ENCODE measurements around the gene CCDC33.

CCDC33 gene

GRCh38 chr15:74215958-74216357 is 20.2 kb upstream of the CCDC33 start:
- H3K79me1 ChIP-seq (replicated peaks; ENCODE audit: low read length, poor library complexity, severe bottlenecking) = no peaks in the 10 kb centered on the region

GRCh38 chr15:74216949-74217348 is 19.2 kb upstream of the CCDC33 start:
- H4K8ac ChIP-seq (ENCODE audit: low read length) = no peak overlapping the region
- no peak overlapping the region for H2BK15ac ChIP-seq (ENCODE audit: low read depth, poor library complexity, severe bottlenecking)
- no peak overlapping the region for H2AK5ac ChIP-seq (ENCODE audit: low read length, severe bottlenecking)
- no peak overlapping the region for H3K9ac ChIP-seq (ENCODE audit: low read length)
- peaks cover 26% of the 10 kb centered on the region for H3K4me1 ChIP-seq (ENCODE audit: control insufficient read depth, insufficient read depth, low read depth, low read length)
- H3K4me3 ChIP-seq (ENCODE audit: insufficient read depth in 1 of 2, low read depth in 1 of 2, low read length in 2 of 2) = no peak overlapping the region
- no peaks in the 10 kb centered on the region for H3K9me3 ChIP-seq (ENCODE audit: control insufficient read depth, low read length)
- H3K14ac ChIP-seq (ENCODE audit: low read length in 2 of 2) = no peak overlapping the region
- H3K36me3 ChIP-seq (ENCODE audit: control insufficient read depth in 1 of 2, insufficient read depth in 2 of 2, low read depth in 1 of 2, low read length in 2 of 2) = no peaks in the 10 kb centered on the region
- H2BK120ac ChIP-seq (ENCODE audit: low read depth, low read length) = no peak overlapping the region
- WGBS = 73% methylated on average over 3 of the region's 3 CpGs
- no peak overlapping the region for H2BK12ac ChIP-seq (ENCODE audit: low read length in 2 of 2)
- H2BK5ac ChIP-seq (ENCODE audit: low read depth, low read length, poor library complexity, severe bottlenecking) = no peak overlapping the region
- no peak overlapping the region for H4K91ac ChIP-seq (ENCODE audit: low read length)
- H3K27ac ChIP-seq (ENCODE audit: low read length, poor library complexity, severe bottlenecking) = no peak overlapping the region
- H3K4ac ChIP-seq (ENCODE audit: low read depth in 1 of 2, low read length in 2 of 2) = no peak overlapping the region
- H3K23ac ChIP-seq (ENCODE audit: low read length in 2 of 2) = no peak overlapping the region
- no peak for DNase-seq
- H3K4me2 ChIP-seq (ENCODE audit: low read length, poor library complexity, severe bottlenecking) = no peak overlapping the region
- no peaks in the 10 kb centered on the region for H3K79me1 ChIP-seq (replicated peaks; ENCODE audit: low read length, poor library complexity, severe bottlenecking)
- peaks cover 34 to 46% of the 10 kb centered on the region in 2 experiments for H3K27me3 ChIP-seq (ENCODE audit: control insufficient read depth in 1 of 2, insufficient read depth in 1 of 2, low read length in 2 of 2)
- H2AFZ ChIP-seq (ENCODE audit: low read depth, low read length) = no peak overlapping the region
- no peak overlapping the region for H3K18ac ChIP-seq (ENCODE audit: low read depth in 1 of 2, low read length in 2 of 2)

More at GRCh38 chr15:74215958-74216357, 20.2 kb upstream of the CCDC33 start:
- no peak for DNase-seq
- Histone ChIP-seq H3K36me3 (ENCODE audit: control insufficient read depth in 1 of 2, insufficient read depth in 2 of 2, low read depth in 1 of 2, low read length in 2 of 2) (no peaks in the 10 kb centered on the region), H3K4me1 (ENCODE audit: control insufficient read depth, insufficient read depth, low read depth, low read length) (peaks cover 23% of the 10 kb centered on the region), H3K9ac (ENCODE audit: low read length) (no peak overlapping the region), H3K4ac (ENCODE audit: low read depth in 1 of 2, low read length in 2 of 2) (no peak overlapping the region), H3K18ac (ENCODE audit: low read depth in 1 of 2, low read length in 2 of 2) (no peak overlapping the region), H3K23ac (ENCODE audit: low read length in 2 of 2) (no peak overlapping the region), H3K4me3 (ENCODE audit: insufficient read depth in 1 of 2, low read depth in 1 of 2, low read length in 2 of 2) (no peak overlapping the region), H3K27me3 (ENCODE audit: control insufficient read depth in 1 of 2, insufficient read depth in 1 of 2, low read length in 2 of 2) (peaks cover 25 to 36% of the 10 kb centered on the region in 2 experiments), H2AFZ (ENCODE audit: low read depth, low read length) (no peak overlapping the region), H4K91ac (ENCODE audit: low read length) (no peak overlapping the region), H3K4me2 (ENCODE audit: low read length, poor library complexity, severe bottlenecking) (no peak overlapping the region), H2BK12ac (ENCODE audit: low read length in 2 of 2) (no peak overlapping the region), H2AK5ac (ENCODE audit: low read length, severe bottlenecking) (peak overlapping the region; percentile 63), H3K27ac (ENCODE audit: low read length, poor library complexity, severe bottlenecking) (no peak overlapping the region), H2BK5ac (ENCODE audit: low read depth, low read length, poor library complexity, severe bottlenecking) (no peak overlapping the region), H3K9me3 (ENCODE audit: control insufficient read depth, low read length) (no peaks in the 10 kb centered on the region), H3K14ac (ENCODE audit: low read length in 2 of 2) (no peak overlapping the region), H2BK15ac (ENCODE audit: low read depth, poor library complexity, severe bottlenecking) (no peak overlapping the region), H4K8ac (ENCODE audit: low read length) (no peak overlapping the region), H2BK120ac (ENCODE audit: low read depth, low read length) (no peak overlapping the region)
- 87% methylated on average over 8 of the region's 8 CpGs for WGBS

- H2BK12ac ChIP-seq (ENCODE audit: low read length in 2 of 2) = no peak overlapping the region
These were observed 17.9 kb upstream of the CCDC33 start for GRCh38 chr15:74217907-74218885.

GRCh38 chr15:74220475-74221248 is 15.5 kb upstream of the CCDC33 start:
- 46% methylated on average over 8 of the region's 11 CpGs for WGBS
- H3K79me1 ChIP-seq (replicated peaks; ENCODE audit: low read length, poor library complexity, severe bottlenecking) = no peaks in the 10 kb centered on the region
- no peak overlapping the region for H2BK12ac ChIP-seq (ENCODE audit: low read length in 2 of 2)
- no peak overlapping the region for H2BK5ac ChIP-seq (ENCODE audit: low read depth, low read length, poor library complexity, severe bottlenecking)
- no peak overlapping the region for H2AK5ac ChIP-seq (ENCODE audit: low read length, severe bottlenecking)
- H3K4me1 ChIP-seq (ENCODE audit: control insufficient read depth, insufficient read depth, low read depth, low read length) = peaks cover 30% of the 10 kb centered on the region
- H2AFZ ChIP-seq (ENCODE audit: low read depth, low read length) = no peak overlapping the region
- no peak for DNase-seq
- no peak overlapping the region for H3K4me2 ChIP-seq (ENCODE audit: low read length, poor library complexity, severe bottlenecking)
- no peaks in the 10 kb centered on the region for H3K36me3 ChIP-seq (ENCODE audit: control insufficient read depth in 1 of 2, insufficient read depth in 2 of 2, low read depth in 1 of 2, low read length in 2 of 2)
- no peak overlapping the region for H3K4me3 ChIP-seq (ENCODE audit: insufficient read depth in 1 of 2, low read depth in 1 of 2, low read length in 2 of 2)
- no peak overlapping the region for H4K8ac ChIP-seq (ENCODE audit: low read length)
- peaks cover 40 to 64% of the 10 kb centered on the region in 2 experiments for H3K27me3 ChIP-seq (ENCODE audit: control insufficient read depth in 1 of 2, insufficient read depth in 1 of 2, low read length in 2 of 2)
- no peak overlapping the region for H3K27ac ChIP-seq (ENCODE audit: low read length, poor library complexity, severe bottlenecking)
- no peak overlapping the region for H3K9ac ChIP-seq (ENCODE audit: low read length)
- no peaks in the 10 kb centered on the region for H3K9me3 ChIP-seq (ENCODE audit: control insufficient read depth, low read length)
- no peak overlapping the region for H2BK15ac ChIP-seq (ENCODE audit: low read depth, poor library complexity, severe bottlenecking)
- no peak overlapping the region for H3K4ac ChIP-seq (ENCODE audit: low read depth in 1 of 2, low read length in 2 of 2)
- H3K14ac ChIP-seq (ENCODE audit: low read length in 2 of 2) = no peak overlapping the region
- no peak overlapping the region for H3K18ac ChIP-seq (ENCODE audit: low read depth in 1 of 2, low read length in 2 of 2)
- no peak overlapping the region for H4K91ac ChIP-seq (ENCODE audit: low read length)
- H3K23ac ChIP-seq (ENCODE audit: low read length in 2 of 2) = no peak overlapping the region
- no peak overlapping the region for H2BK120ac ChIP-seq (ENCODE audit: low read depth, low read length)

More at GRCh38 chr15:74217907-74218885, 17.9 kb upstream of the CCDC33 start:
- WGBS = 94% methylated on average over 16 of the region's 16 CpGs
- Histone ChIP-seq H3K14ac (ENCODE audit: low read length in 2 of 2) (peak overlapping the region in 1 of 2 experiments; percentile 31), H3K27me3 (ENCODE audit: control insufficient read depth in 1 of 2, insufficient read depth in 1 of 2, low read length in 2 of 2) (peaks cover 40 to 57% of the 10 kb centered on the region in 2 experiments), H3K27ac (ENCODE audit: low read length, poor library complexity, severe bottlenecking) (no peak overlapping the region), H3K79me1 (replicated peaks; ENCODE audit: low read length, poor library complexity, severe bottlenecking) (no peaks in the 10 kb centered on the region), H2BK120ac (ENCODE audit: low read depth, low read length) (no peak overlapping the region), H2BK5ac (ENCODE audit: low read depth, low read length, poor library complexity, severe bottlenecking) (no peak overlapping the region), H2AK5ac (ENCODE audit: low read length, severe bottlenecking) (no peak overlapping the region), H4K91ac (ENCODE audit: low read length) (no peak overlapping the region), H3K23ac (ENCODE audit: low read length in 2 of 2) (no peak overlapping the region), H3K36me3 (ENCODE audit: control insufficient read depth in 1 of 2, insufficient read depth in 2 of 2, low read depth in 1 of 2, low read length in 2 of 2) (no peaks in the 10 kb centered on the region), H3K4ac (ENCODE audit: low read depth in 1 of 2, low read length in 2 of 2) (no peak overlapping the region), H2BK15ac (ENCODE audit: low read depth, poor library complexity, severe bottlenecking) (no peak overlapping the region), H3K4me1 (ENCODE audit: control insufficient read depth, insufficient read depth, low read depth, low read length) (peaks cover 27% of the 10 kb centered on the region), H3K4me2 (ENCODE audit: low read length, poor library complexity, severe bottlenecking) (no peak overlapping the region), H3K9me3 (ENCODE audit: control insufficient read depth, low read length) (no peaks in the 10 kb centered on the region), H3K9ac (ENCODE audit: low read length) (no peak overlapping the region), H4K8ac (ENCODE audit: low read length) (no peak overlapping the region), H3K4me3 (ENCODE audit: insufficient read depth in 1 of 2, low read depth in 1 of 2, low read length in 2 of 2) (no peak overlapping the region), H3K18ac (ENCODE audit: low read depth in 1 of 2, low read length in 2 of 2) (no peak overlapping the region), H2AFZ (ENCODE audit: low read depth, low read length) (no peak overlapping the region)
- no peak for DNase-seq
